HepG2 (cell line): ENCODE measurements around the gene NOP9. TPM values are rescaled to one million over a fixed set of nuclear protein-coding genes. Genes with fewer than 3 reads are reported as not detected.

Source experiments
- AHR ChIP-seq: IDR thresholded peaks from 2 replicates; pipeline ENCODE4 v1.6.1; 2018; ENCODE audit warnings: missing genetic modification reagents, missing compliant biosample characterization
- CHD2 ChIP-seq: IDR thresholded peaks from 2 replicates; pipeline ENCODE4 v1.6.1; 2011; ENCODE audit warnings: low read depth, low read length, improper control_type of control experiment
- EP300 ChIP-seq, 3 experiments: sonication (generic) in 1 of 3; formaldehyde crosslinking in 1 of 3; IDR thresholded peaks; 2 replicates each; pipeline versions ENCODE4 v1.5.1 to v1.6.1; 2011 to 2020; ENCODE audit warnings: low read depth in 2 of 3, low read length in 2 of 3, borderline replicate concordance in 1 of 3, improper control_type of control experiment in 1 of 3, mild to moderate bottlenecking in 1 of 3, missing genetic modification reagents in 1 of 3, moderate library complexity in 1 of 3
- ERF ChIP-seq: IDR thresholded peaks from 2 replicates; pipeline ENCODE4 v1.6.1; 2018; ENCODE audit warnings: missing biosample characterization, missing genetic modification reagents
- GPBP1L1 ChIP-seq: sonication (generic); formaldehyde crosslinking; IDR thresholded peaks from 2 replicates; pipeline ENCODE4 v1.5.0; 2020; ENCODE audit warnings: mild to moderate bottlenecking, missing genetic modification reagents
- HES4 ChIP-seq: sonication (generic); formaldehyde crosslinking; IDR thresholded peaks from 2 replicates; pipeline ENCODE4 v1.9.0; 2021; ENCODE audit warnings: mild to moderate bottlenecking, missing genetic modification reagents, borderline replicate concordance
- KDM2A ChIP-seq: sonication (generic); formaldehyde crosslinking; IDR thresholded peaks from 2 replicates; pipeline ENCODE4 v1.4.0; 2020; ENCODE audit warnings: low read depth, missing genetic modification reagents, borderline replicate concordance
- KDM5B ChIP-seq: sonication (generic); formaldehyde crosslinking; IDR thresholded peaks from 2 replicates; pipeline ENCODE4 v1.4.0; 2020; ENCODE audit warnings: missing genetic modification reagents, mild to moderate bottlenecking, borderline replicate concordance
- KLF6 ChIP-seq: IDR thresholded peaks from 2 replicates; pipeline ENCODE4 v1.8.0; 2016; ENCODE audit warnings: missing biosample characterization, missing genetic modification reagents
- MED8 ChIP-seq: sonication (generic); formaldehyde crosslinking; IDR thresholded peaks from 2 replicates; pipeline ENCODE4 v1.8.1; 2023; ENCODE audit warnings: mild to moderate bottlenecking, missing genetic modification reagents; ENCODE audit not compliant: insufficient replicate concordance
- MYNN ChIP-seq: sonication (generic); formaldehyde crosslinking; IDR thresholded peaks from 2 replicates; pipeline ENCODE4 v1.4.0; 2020; ENCODE audit warnings: mild to moderate bottlenecking, low read depth, missing genetic modification reagents
- NR2F6 ChIP-seq, 2 experiments: IDR thresholded peaks; 2 replicates each; pipeline ENCODE4 v1.6.1; 2016; ENCODE audit warnings: antibody characterized with exemption in 1 of 2, mild to moderate bottlenecking in 1 of 2
- NR3C1 ChIP-seq: sonication (generic); formaldehyde crosslinking; IDR thresholded peaks from 2 replicates; pipeline ENCODE4 v1.4.0; 2020; ENCODE audit warnings: missing genetic modification reagents
- POLR2AphosphoS2 ChIP-seq: IDR thresholded peaks from 2 replicates; pipeline ENCODE4 v1.6.1; 2011; ENCODE audit warnings: low read depth, low read length, improper control_type of control experiment
- SETDB1 ChIP-seq: sonication (generic); formaldehyde crosslinking; IDR thresholded peaks from 2 replicates; pipeline ENCODE4 v1.5.1; 2020; ENCODE audit warnings: missing genetic modification reagents, mild to moderate bottlenecking, borderline replicate concordance
- TAF15 ChIP-seq: fragments of 200-400 bp; formaldehyde crosslinking; IDR thresholded peaks from one replicate; pipeline ENCODE4 v1.6.1; 2018; ENCODE audit warnings: mild to moderate bottlenecking, low read depth, low read length; ENCODE audit not compliant: poor library complexity, severe bottlenecking
- TEAD2 ChIP-seq: sonication (generic); formaldehyde crosslinking; IDR thresholded peaks from 2 replicates; pipeline ENCODE4 v1.9.0; 2021; ENCODE audit warnings: missing genetic modification reagents
- ZBTB37 ChIP-seq: sonication (generic); formaldehyde crosslinking; IDR thresholded peaks from 2 replicates; pipeline ENCODE4 v1.4.0; 2020; ENCODE audit warnings: mild to moderate bottlenecking, missing genetic modification reagents
- ZFP36L1 ChIP-seq: sonication (generic); formaldehyde crosslinking; IDR thresholded peaks from 2 replicates; pipeline ENCODE4 v1.8.0; 2022; ENCODE audit warnings: mild to moderate bottlenecking, missing genetic modification reagents, moderate library complexity
- ZNF180 ChIP-seq: sonication (generic); formaldehyde crosslinking; IDR thresholded peaks from 2 replicates; pipeline ENCODE4 v1.4.0; 2020; ENCODE audit warnings: low read depth, missing genetic modification reagents, borderline replicate concordance
- ZNF253 ChIP-seq: sonication (generic); formaldehyde crosslinking; IDR thresholded peaks from 2 replicates; pipeline ENCODE4 v1.8.0; 2022; ENCODE audit warnings: mild to moderate bottlenecking, missing genetic modification reagents, borderline replicate concordance
- ZNF281 ChIP-seq: sonication (generic); formaldehyde crosslinking; IDR thresholded peaks from 2 replicates; pipeline ENCODE4 v1.4.0; 2020; ENCODE audit warnings: missing genetic modification reagents, borderline replicate concordance
- ZNF350 ChIP-seq: sonication (generic); formaldehyde crosslinking; IDR thresholded peaks from 2 replicates; pipeline ENCODE4 v1.4.0; 2020; ENCODE audit warnings: mild to moderate bottlenecking, low read depth, missing genetic modification reagents, borderline replicate concordance
- ZNF790 ChIP-seq: sonication (generic); formaldehyde crosslinking; IDR thresholded peaks from 2 replicates; pipeline ENCODE4 v1.8.0; 2022; ENCODE audit warnings: missing genetic modification reagents, mild to moderate bottlenecking, borderline replicate concordance
- ZNF792 ChIP-seq: IDR thresholded peaks from 2 replicates; pipeline ENCODE4 v1.6.1; 2016
- polyA plus RNA-seq, 8 experiments: library from polyadenylated mRNA; depleted of rRNA in 3 of 8; stranded (reverse) in 7 of 8; unstranded in 1 of 8; fragments of >200 nt; fragmentation: Illumina TruSeq in 4 of 8; extraction: Trizol in 4 of 8; gene quantifications; 2 replicates each; pipeline versions ENCODE4 v1.2.1 to v1.2.3, GENCODE V29; 2011 to 2016; ENCODE audit warnings: low read depth in 4 of 8, missing spikeins in 1 of 8, mixed read lengths in 1 of 8; ENCODE audit not compliant: insufficient read depth in 1 of 8
- total RNA-seq, 5 experiments: library from RNA; depleted of rRNA; stranded (reverse); fragments of >200 nt; fragmentation: Illumina TruSeq; extraction: Trizol; gene quantifications; 2 replicates each; pipeline ENCODE4 v1.2.3, GENCODE V29; 2016; ENCODE audit warnings: low read depth in 1 of 5

Gene NOP9
- total and polyA plus RNA-seq, 2 of the 13 experiments (the other 11 are each of a cell fraction or from before 2014, with no cell fraction given): 24.5 to 61.6 TPM

DNA sequence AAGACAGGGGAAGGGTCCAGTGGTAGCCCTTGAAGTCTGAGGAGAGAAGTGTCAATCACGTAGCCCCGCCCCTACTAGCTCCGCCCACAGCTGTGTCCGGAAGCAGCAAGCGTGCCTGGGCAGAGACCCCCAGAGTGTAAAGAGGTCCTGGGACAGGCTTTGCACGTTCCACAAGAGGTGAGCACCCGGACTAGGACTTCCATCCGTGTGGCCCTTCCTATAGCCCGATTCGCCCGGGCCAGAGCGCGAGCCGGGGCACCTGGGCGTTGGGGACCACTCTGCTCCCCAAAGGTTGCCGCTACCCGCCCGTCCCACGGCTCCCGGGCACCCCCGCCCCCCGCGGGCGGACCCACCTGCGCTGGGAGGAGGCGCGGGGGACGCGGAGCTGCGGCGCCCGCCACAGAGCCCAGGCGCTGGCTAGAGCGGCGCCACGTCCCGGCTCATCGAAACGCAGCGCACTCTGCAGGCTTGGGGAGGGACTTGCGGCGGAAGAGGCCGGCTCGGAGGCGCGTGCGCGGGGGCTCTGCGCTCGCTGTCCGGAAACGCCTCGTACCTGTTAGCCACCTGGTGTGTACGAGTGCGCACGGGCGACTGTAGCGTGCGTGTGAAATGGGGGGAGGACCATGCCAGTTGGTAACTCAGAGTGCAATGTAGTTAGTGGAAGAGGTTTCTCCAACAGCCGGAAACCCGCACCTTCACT, 28.4 kb upstream of the NOP9 start, which contains the start of gene RABGGTA (continued):
- no peak for TF ChIP-seq NR2F6 (IDR thresholded peaks at IDR 0.05)
- peak; percentile 87 for TF ChIP-seq NR2F6 (CRISPR knock-in tag; IDR thresholded peaks at IDR 0.05)
- TF ChIP-seq NR3C1: peak; percentile 77; the same call in 1 of the 2 replicates
- TF ChIP-seq ERF (CRISPR knock-in tag): peak; percentile 100
- peak; percentile 100 for TF ChIP-seq ZNF792 (CRISPR knock-in tag)
- TF ChIP-seq KLF6 (CRISPR knock-in tag): peak; percentile 99
- peak; percentile 99 for TF ChIP-seq MED8 (CRISPR knock-in tag)
- peak; percentile 76 to 86; a peak in 3 of 4 replicates for TF ChIP-seq EP300 (IDR thresholded peaks at IDR 0.05; ENCODE audit: low read depth in 2 of 2, low read length in 2 of 2)
- TF ChIP-seq EP300 (CRISPR knock-in tag; IDR thresholded peaks at IDR 0.05; ENCODE audit: borderline replicate concordance): peak; percentile 72
- no peak for TF ChIP-seq GPBP1L1
- TF ChIP-seq KDM5B (CRISPR knock-in tag): peak; percentile 100
- no peak for TF ChIP-seq ZBTB37 (CRISPR knock-in tag)
- TF ChIP-seq AHR (CRISPR knock-in tag): peak; percentile 99
- TF ChIP-seq CHD2: peak; percentile 51
- peak; percentile 98 for TF ChIP-seq ZNF790
- TF ChIP-seq HES4: peak; percentile 88
- peak; percentile 99 for TF ChIP-seq KDM2A (CRISPR knock-in tag)
- TF ChIP-seq SETDB1 (CRISPR knock-in tag): no peak
- peak; percentile 97 for TF ChIP-seq TAF15
- TF ChIP-seq ZFP36L1: peak; percentile 100
- TF ChIP-seq ZNF281 (CRISPR knock-in tag): peak; percentile 91
- peak; percentile 87 for TF ChIP-seq MYNN (CRISPR knock-in tag)
- TF ChIP-seq POLR2AphosphoS2: no peak
- peak; percentile 96 for TF ChIP-seq ZNF350 (CRISPR knock-in tag)
- TF ChIP-seq TEAD2 (CRISPR knock-in tag): peak; percentile 96
- peak; percentile 92; the same call in 1 of the 2 replicates for TF ChIP-seq ZNF253 (CRISPR knock-in tag)
- peak; percentile 91; the same call in 1 of the 2 replicates for TF ChIP-seq ZNF180 (CRISPR knock-in tag)
